Activated T-cell treated with anti-CD3 and anti-CD28 coated beads, Interleukin-2, amount 50 U/mL, for 24 hours (primary cell): ENCODE results near the gene SLCO1B3.
"Not testable (repeated sequence)": the region's sequence is repeated elsewhere in the genome, so short reads cannot be mapped to it uniquely, and the experiment has no call there.

Experiments used
- DNase-seq: peaks from one replicate; pipeline ENCODE4 v3.0.0-alpha.2; 2020
- H3K27ac Mint-ChIP-seq: 2 replicates; pipeline ENCODE4 v1.8.0; 2020; ENCODE audit warnings: mild to moderate bottlenecking, mixed read lengths
- H3K27me3 Mint-ChIP-seq: 2 replicates; pipeline ENCODE4 v1.8.0; 2020; ENCODE audit warnings: mixed read lengths
- H3K36me3 Mint-ChIP-seq: 2 replicates; pipeline ENCODE4 v1.8.0; 2020; ENCODE audit warnings: low read depth, mixed read lengths
- H3K4me1 Mint-ChIP-seq: 2 replicates; pipeline ENCODE4 v1.8.0; 2020; ENCODE audit warnings: low read depth, mixed read lengths
- H3K4me3 Mint-ChIP-seq: 2 replicates; pipeline ENCODE4 v1.8.0; 2020; ENCODE audit warnings: mild to moderate bottlenecking, moderate library complexity, mixed read lengths
- H3K9me3 Mint-ChIP-seq: 2 replicates; pipeline ENCODE4 v1.8.0; 2020; ENCODE audit warnings: mixed read lengths

SLCO1B3 gene

GRCh38 chr12:20810487-20810886 lies at the start of gene SLCO1B3:
Gene SLCO1B3, plus strand, starts transcription at chr12:20810705. Its CDS starts 5,034 bp downstream, at chr12:20815739.
- Mint-ChIP-seq H3K27ac (no peak within 1 kb of the TSS), H3K4me1 (no peaks in the 10 kb centered on the region), H3K9me3 (peaks cover 2% of the 10 kb centered on the region), H3K4me3 (no peak within 1 kb of the TSS), H3K27me3 (no peaks in the 10 kb centered on the region), H3K36me3 (no peaks in the 10 kb centered on the region)
- DNase-seq, result no peak

GRCh38 chr12:20777420-20777819 lies 33.1 kb upstream of the SLCO1B3 start:
- Mint-ChIP-seq H3K27me3 (no peaks in the 10 kb centered on the region), H3K9me3 (peaks cover 6% of the 10 kb centered on the region)

GRCh38 chr12:20778969-20779368 lies 31.5 kb upstream of the SLCO1B3 start:
- DNase-seq, result no peak
- Mint-ChIP-seq H3K27ac (no peak overlapping the region), H3K4me1 (no peaks in the 10 kb centered on the region), H3K9me3 (peaks cover 9% of the 10 kb centered on the region), H3K36me3 (no peaks in the 10 kb centered on the region), H3K4me3 (no peak overlapping the region), H3K27me3 (no peaks in the 10 kb centered on the region)

More at GRCh38 chr12:20777420-20777819, 33.1 kb upstream of the SLCO1B3 start:
- no peak overlapping the region for H3K4me3 Mint-ChIP-seq
- H3K36me3 Mint-ChIP-seq, result no peaks in the 10 kb centered on the region
- H3K27ac Mint-ChIP-seq, result no peak overlapping the region
- H3K4me1 Mint-ChIP-seq, result no peaks in the 10 kb centered on the region
- no peak for DNase-seq

- not testable (repeated sequence) for H3K27me3 Mint-ChIP-seq, H3K9me3 Mint-ChIP-seq, H3K4me3 Mint-ChIP-seq, H3K27ac Mint-ChIP-seq, DNase-seq, H3K4me1 Mint-ChIP-seq, H3K36me3 Mint-ChIP-seq
Measured at GRCh38 chr12:20779971-20780370, 30.5 kb upstream of the SLCO1B3 start.

GRCh38 chr12:20783796-20784357 lies 26.6 kb upstream of the SLCO1B3 start:
- not testable (repeated sequence) for H3K9me3 Mint-ChIP-seq, H3K4me3 Mint-ChIP-seq, H3K27me3 Mint-ChIP-seq, H3K4me1 Mint-ChIP-seq, DNase-seq, H3K27ac Mint-ChIP-seq, H3K36me3 Mint-ChIP-seq

- Mint-ChIP-seq H3K4me1 (no peaks in the 10 kb centered on the region), H3K4me3 (no peak overlapping the region), H3K27me3 (no peaks in the 10 kb centered on the region), H3K36me3 (no peaks in the 10 kb centered on the region), H3K27ac (no peak overlapping the region), H3K9me3 (no peaks in the 10 kb centered on the region)
- no peak for DNase-seq
Measured at GRCh38 chr12:20792971-20793370, 17.5 kb upstream of the SLCO1B3 start.

GRCh38 chr12:20798554-20798953 lies 12.0 kb upstream of the SLCO1B3 start:
- no peak overlapping the region for H3K4me3 Mint-ChIP-seq
- no peaks in the 10 kb centered on the region for H3K36me3 Mint-ChIP-seq
- H3K9me3 Mint-ChIP-seq, result no peaks in the 10 kb centered on the region
- no peak overlapping the region for H3K27ac Mint-ChIP-seq
- DNase-seq, result no peak
- H3K27me3 Mint-ChIP-seq, result no peaks in the 10 kb centered on the region
- no peaks in the 10 kb centered on the region for H3K4me1 Mint-ChIP-seq

- no peak for DNase-seq
- Mint-ChIP-seq H3K36me3 (no peaks in the 10 kb centered on the region), H3K4me3 (no peak overlapping the region), H3K9me3 (no peaks in the 10 kb centered on the region), H3K4me1 (no peaks in the 10 kb centered on the region), H3K27me3 (no peaks in the 10 kb centered on the region), H3K27ac (no peak overlapping the region)
Measured at GRCh38 chr12:20800160-20800559, 10.3 kb upstream of the SLCO1B3 start.

- Mint-ChIP-seq H3K27me3 (no peaks in the 10 kb centered on the region), H3K9me3 (no peaks in the 10 kb centered on the region), H3K4me1 (no peaks in the 10 kb centered on the region), H3K4me3 (no peak overlapping the region), H3K36me3 (no peaks in the 10 kb centered on the region), H3K27ac (no peak overlapping the region)
- no peak for DNase-seq
Measured at GRCh38 chr12:20801035-20801434, 9.5 kb upstream of the SLCO1B3 start.

GRCh38 chr12:20805921-20806320 lies 4.6 kb upstream of the SLCO1B3 start:
- no peak overlapping the region for H3K27ac Mint-ChIP-seq

GRCh38 chr12:20807192-20808080 lies 3.1 kb upstream of the SLCO1B3 start:
- peaks cover 2% of the 10 kb centered on the region for H3K9me3 Mint-ChIP-seq
- H3K36me3 Mint-ChIP-seq, result no peaks in the 10 kb centered on the region
- no peaks in the 10 kb centered on the region for H3K4me1 Mint-ChIP-seq
- no peak for DNase-seq
- H3K4me3 Mint-ChIP-seq, result no peak overlapping the region
- H3K27me3 Mint-ChIP-seq, result no peaks in the 10 kb centered on the region
- H3K27ac Mint-ChIP-seq, result no peak overlapping the region

More at GRCh38 chr12:20805921-20806320, 4.6 kb upstream of the SLCO1B3 start:
- Mint-ChIP-seq H3K4me3 (no peak overlapping the region), H3K9me3 (peaks cover 2% of the 10 kb centered on the region), H3K27me3 (no peaks in the 10 kb centered on the region), H3K36me3 (no peaks in the 10 kb centered on the region), H3K4me1 (no peaks in the 10 kb centered on the region)
- DNase-seq, result no peak

GRCh38 chr12:20808521-20808920 lies 2.0 kb upstream of the SLCO1B3 start:
- peaks cover 2% of the 10 kb centered on the region for H3K9me3 Mint-ChIP-seq
- no peaks in the 10 kb centered on the region for H3K27me3 Mint-ChIP-seq
- H3K36me3 Mint-ChIP-seq, result no peaks in the 10 kb centered on the region
- H3K4me1 Mint-ChIP-seq, result no peaks in the 10 kb centered on the region
- no peak overlapping the region for H3K27ac Mint-ChIP-seq
- DNase-seq, result no peak
- H3K4me3 Mint-ChIP-seq, result no peak overlapping the region

GRCh38 chr12:20815574-20815973 lies 5.1 kb downstream of the SLCO1B3 start:
- DNase-seq, result no peak
- no peak overlapping the region for H3K4me3 Mint-ChIP-seq
- no peaks in the 10 kb centered on the region for H3K27me3 Mint-ChIP-seq
- no peaks in the 10 kb centered on the region for H3K4me1 Mint-ChIP-seq
- no peaks in the 10 kb centered on the region for H3K36me3 Mint-ChIP-seq
- H3K27ac Mint-ChIP-seq, result no peak overlapping the region
- H3K9me3 Mint-ChIP-seq, result peaks cover 2% of the 10 kb centered on the region

GRCh38 chr12:20822415-20822814 lies 11.9 kb downstream of the SLCO1B3 start:
- Mint-ChIP-seq H3K4me1 (no peaks in the 10 kb centered on the region), H3K27me3 (no peaks in the 10 kb centered on the region), H3K36me3 (no peaks in the 10 kb centered on the region), H3K9me3 (no peaks in the 10 kb centered on the region), H3K27ac (no peak overlapping the region), H3K4me3 (no peak overlapping the region)
- DNase-seq, result no peak

GRCh38 chr12:20822925-20823324 lies 12.4 kb downstream of the SLCO1B3 start:
- Mint-ChIP-seq H3K36me3 (no peaks in the 10 kb centered on the region), H3K9me3 (no peaks in the 10 kb centered on the region), H3K27me3 (no peaks in the 10 kb centered on the region)

More at GRCh38 chr12:20822925-20823324, 12.4 kb downstream of the SLCO1B3 start:
- Mint-ChIP-seq H3K27ac (no peak overlapping the region), H3K4me3 (no peak overlapping the region), H3K4me1 (no peaks in the 10 kb centered on the region)
- DNase-seq, result no peak
